ENCODE measurements around the gene MORC2.

The MORC2 gene

GRCh38 chr22:30978304-30978962, 9.9 kb upstream of the MORC2 start:
- no peaks in the 10 kb centered on the region for H3K4me1 ChIP-seq (ENCODE audit: control insufficient read depth, insufficient read depth, low read length)
- peaks cover 18% of the 10 kb centered on the region for H3K9me3 ChIP-seq (ENCODE audit: control insufficient read depth, insufficient read depth, low read depth, low read length)
- TF ChIP-seq ZBTB7A (tag by site-specific recombination; IDR thresholded peaks at IDR 0.05; ENCODE audit: low read depth) (no peak), ZNF133 (tag by site-specific recombination; IDR thresholded peaks at IDR 0.05) (no peak), EGR2 (tag by site-specific recombination; IDR thresholded peaks at IDR 0.05; ENCODE audit: low read depth) (no peak), BCL6B (tag by site-specific recombination; IDR thresholded peaks at IDR 0.05) (no peak), PRDM6 (tag by site-specific recombination; IDR thresholded peaks at IDR 0.05) (no peak), ZNF585B (tag by site-specific recombination; IDR thresholded peaks at IDR 0.05) (0 out of 2 replicates have a peak, but pooled peaks have one; percentile 9), HOXD13 (CRISPR knock-in tag; IDR thresholded peaks at IDR 0.05; ENCODE audit: borderline replicate concordance) (no peak), OSR2 (tag by site-specific recombination; IDR thresholded peaks at IDR 0.05) (no peak), ZNF223 (tag by site-specific recombination; IDR thresholded peaks at IDR 0.05) (no peak)
- ChIA-PET POLR2A (interaction anchor here (1.0 kb wide), 1 partner anchor 10 kb away, joined by 3 read pairs; the partner anchor contains the start of genes MORC2 and TUG1), CTCF (interaction anchor here (0.7 kb wide), 1 partner anchor 398 kb away, joined by 4 read pairs; no protein-coding TSS in a partner anchor)
- no peak overlapping the region for H3K4me3 ChIP-seq (ENCODE audit: low read depth, low read length)
- no peak overlapping the region for H3K27ac ChIP-seq (ENCODE audit: extremely low read depth, low read depth, low read length)
- H3K36me3 ChIP-seq (ENCODE audit: control insufficient read depth in 2 of 2, insufficient read depth in 1 of 2, low read length in 2 of 2), result peaks cover 25 to 34% of the 10 kb centered on the region in 2 experiments; a peak in 2 of 3 replicates

- ChIA-PET CTCF (interaction anchor here (0.9 kb wide), 1 partner anchor 9 kb away, joined by 3 read pairs; no protein-coding TSS in a partner anchor), POLR2A (interaction anchor here (1.2 to 2.6 kb wide), 6 partner anchors 10 to 189 kb away, joined by 4 to 29 read pairs (median 9); partner anchors contain the start of genes RNF185 and SMTN)
- peak overlapping the region; percentile 82 for H3K4me3 ChIP-seq (ENCODE audit: low read depth, low read length)
- peaks cover 27 to 65% of the 10 kb centered on the region in 2 experiments; a peak in 2 of 3 replicates for H3K36me3 ChIP-seq (ENCODE audit: control insufficient read depth in 2 of 2, insufficient read depth in 1 of 2, low read length in 2 of 2)
- TF ChIP-seq ZBTB1 (tag by site-specific recombination; IDR thresholded peaks at IDR 0.05) (no peak), WT1 (tag by site-specific recombination; IDR thresholded peaks at IDR 0.05) (no peak), ZBTB17 (tag by site-specific recombination; IDR thresholded peaks at IDR 0.05) (peak; percentile 72), ZNF610 (tag by site-specific recombination; IDR thresholded peaks at IDR 0.05; ENCODE audit: borderline replicate concordance) (no peak), ZNF677 (tag by site-specific recombination; IDR thresholded peaks at IDR 0.05) (no peak), ZNF280D (tag by site-specific recombination; IDR thresholded peaks at IDR 0.05) (no peak), SCRT2 (tag by site-specific recombination; IDR thresholded peaks at IDR 0.05) (no peak), PBX3 (CRISPR knock-in tag; IDR thresholded peaks at IDR 0.05) (no peak), SETDB1 (IDR thresholded peaks at IDR 0.05; ENCODE audit: insufficient read length, low read length) (peak; percentile 91), PRDM6 (tag by site-specific recombination; IDR thresholded peaks at IDR 0.05) (no peak)
- H3K4me1 ChIP-seq (ENCODE audit: control insufficient read depth, insufficient read depth, low read length), result peaks cover 5% of the 10 kb centered on the region; the same call in 1 of the 2 replicates
- H3K27ac ChIP-seq (ENCODE audit: extremely low read depth, low read depth, low read length), result peak overlapping the region; percentile 95; the same call in 1 of the 2 replicates
- H3K9me3 ChIP-seq (ENCODE audit: control insufficient read depth, insufficient read depth, low read depth, low read length), result peaks cover 18% of the 10 kb centered on the region
Measured at GRCh38 chr22:30970356-30970746, 1.8 kb upstream of the MORC2 start.
